Epidermal melanocyte (primary cell): ENCODE data around the gene DUSP5.

Experiments used
- DNase-seq: peaks from one replicate; pipeline ENCODE4 v3.0.0; 2011; ENCODE audit warnings: low spot score; ENCODE audit not compliant: insufficient read length

Gene DUSP5

DNA sequence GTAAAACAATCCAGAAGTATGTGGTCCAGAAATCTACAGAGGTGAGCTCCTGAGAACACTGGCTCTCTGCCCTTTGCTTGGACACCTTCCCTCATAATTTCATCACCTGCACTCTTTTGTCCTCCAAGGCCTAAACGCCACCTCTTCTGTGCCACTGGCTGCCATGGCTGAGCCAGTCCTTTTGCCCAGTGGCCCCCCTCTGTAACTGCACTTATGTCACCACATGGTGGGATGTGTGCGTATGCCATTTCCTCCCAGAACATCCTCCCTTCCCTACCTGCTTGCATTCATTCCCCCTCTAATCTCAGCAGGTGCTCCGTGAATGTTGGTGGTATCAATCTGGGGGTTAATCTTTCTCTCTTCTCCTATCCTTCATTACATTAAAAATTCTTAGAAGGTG, 17.3 kb upstream of the DUSP5 start:
- DNase-seq, result no peak

DNA sequence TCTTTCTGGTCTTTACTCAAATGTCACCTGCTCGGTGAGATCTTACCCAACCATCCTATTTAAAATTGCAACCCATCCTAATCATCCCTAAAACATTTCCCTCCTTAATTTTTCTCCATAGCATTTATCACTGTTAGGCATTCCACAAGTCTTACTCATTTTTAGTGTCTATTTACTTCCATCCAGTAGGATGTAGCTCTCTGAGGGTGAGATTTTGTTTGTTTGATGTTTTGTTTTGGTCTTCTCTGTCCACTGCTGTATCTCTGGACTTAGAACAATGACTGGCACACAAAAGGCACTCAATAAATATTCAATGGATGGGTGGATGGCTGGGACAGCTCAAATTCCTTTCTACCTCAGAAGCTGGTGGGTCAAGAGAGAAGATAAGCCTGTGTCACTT, 15.8 kb upstream of the DUSP5 start:
- no peak for DNase-seq

DNA sequence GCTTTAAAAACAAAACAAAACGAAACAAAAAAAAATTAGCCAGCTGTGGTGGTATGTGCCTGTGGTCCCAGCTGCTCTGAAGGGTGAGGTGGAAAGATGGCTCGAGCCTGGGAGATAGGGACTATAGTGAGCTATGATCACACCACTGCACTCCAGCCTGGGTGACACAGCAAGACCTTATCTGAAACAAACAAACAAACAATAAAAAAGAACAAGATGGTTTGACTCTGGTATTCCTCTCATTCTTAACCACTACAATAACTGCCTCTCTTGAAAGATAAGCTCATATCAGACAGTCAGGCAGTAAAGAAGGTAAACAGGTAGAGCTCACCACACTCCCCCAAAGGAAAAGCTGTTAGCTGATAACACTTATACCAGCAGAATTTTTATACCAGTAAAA, 14.1 kb upstream of the DUSP5 start:
- no peak for DNase-seq

DNA sequence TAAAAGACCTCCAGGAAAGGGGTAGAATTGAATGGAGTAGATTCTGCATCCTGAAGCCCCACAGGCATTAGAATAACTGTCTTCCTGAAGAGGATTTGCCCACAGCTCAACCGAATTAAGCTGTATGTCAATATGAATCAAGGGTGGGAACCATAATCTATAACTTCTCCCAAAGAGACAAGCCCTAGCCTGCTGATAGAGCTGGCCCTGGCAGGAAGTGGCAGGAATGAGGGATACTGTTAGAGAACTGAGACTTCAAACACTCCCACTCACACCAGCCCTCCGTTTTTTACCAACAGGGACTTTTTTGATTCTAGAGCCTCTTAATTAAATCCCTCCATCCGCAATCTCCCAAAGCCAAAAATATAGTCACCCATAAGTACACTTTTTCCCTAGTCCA, 12.2 kb upstream of the DUSP5 start:
- no peak for DNase-seq

DNA sequence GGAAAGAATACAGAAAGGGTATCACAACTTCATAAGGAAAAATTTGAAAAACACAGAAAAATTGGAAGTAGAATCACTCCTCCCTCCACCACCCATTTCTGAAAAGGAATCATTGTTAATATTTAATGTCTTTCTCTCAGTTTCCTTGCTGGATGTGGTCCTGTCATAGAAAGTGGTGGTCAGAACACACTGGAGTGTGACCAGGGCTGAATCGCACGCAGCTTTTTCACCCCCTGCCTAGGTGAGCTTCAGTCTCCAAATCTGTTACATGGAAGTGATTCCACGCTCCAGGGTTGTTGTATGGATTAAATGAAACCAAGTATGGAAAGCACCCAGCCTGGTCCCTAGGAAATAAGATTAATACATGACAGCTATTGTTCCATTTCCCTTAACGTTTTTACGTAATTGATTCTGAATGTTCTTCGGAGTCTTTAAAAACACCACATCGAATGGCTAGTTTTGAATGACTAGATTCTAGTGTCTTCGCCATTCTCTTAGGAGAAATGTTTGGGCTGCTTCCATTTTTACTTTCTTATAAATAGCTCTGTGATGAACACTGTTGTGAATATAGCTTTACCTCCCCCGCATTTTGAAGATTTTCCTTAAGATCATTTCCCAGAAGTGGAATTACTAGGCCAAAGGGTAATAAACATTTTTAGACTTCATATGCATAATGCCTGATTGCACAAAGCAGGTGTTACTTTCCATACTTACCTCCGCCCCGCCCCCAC, 10.9 kb upstream of the DUSP5 start:
- DNase-seq, result no peak

DNA sequence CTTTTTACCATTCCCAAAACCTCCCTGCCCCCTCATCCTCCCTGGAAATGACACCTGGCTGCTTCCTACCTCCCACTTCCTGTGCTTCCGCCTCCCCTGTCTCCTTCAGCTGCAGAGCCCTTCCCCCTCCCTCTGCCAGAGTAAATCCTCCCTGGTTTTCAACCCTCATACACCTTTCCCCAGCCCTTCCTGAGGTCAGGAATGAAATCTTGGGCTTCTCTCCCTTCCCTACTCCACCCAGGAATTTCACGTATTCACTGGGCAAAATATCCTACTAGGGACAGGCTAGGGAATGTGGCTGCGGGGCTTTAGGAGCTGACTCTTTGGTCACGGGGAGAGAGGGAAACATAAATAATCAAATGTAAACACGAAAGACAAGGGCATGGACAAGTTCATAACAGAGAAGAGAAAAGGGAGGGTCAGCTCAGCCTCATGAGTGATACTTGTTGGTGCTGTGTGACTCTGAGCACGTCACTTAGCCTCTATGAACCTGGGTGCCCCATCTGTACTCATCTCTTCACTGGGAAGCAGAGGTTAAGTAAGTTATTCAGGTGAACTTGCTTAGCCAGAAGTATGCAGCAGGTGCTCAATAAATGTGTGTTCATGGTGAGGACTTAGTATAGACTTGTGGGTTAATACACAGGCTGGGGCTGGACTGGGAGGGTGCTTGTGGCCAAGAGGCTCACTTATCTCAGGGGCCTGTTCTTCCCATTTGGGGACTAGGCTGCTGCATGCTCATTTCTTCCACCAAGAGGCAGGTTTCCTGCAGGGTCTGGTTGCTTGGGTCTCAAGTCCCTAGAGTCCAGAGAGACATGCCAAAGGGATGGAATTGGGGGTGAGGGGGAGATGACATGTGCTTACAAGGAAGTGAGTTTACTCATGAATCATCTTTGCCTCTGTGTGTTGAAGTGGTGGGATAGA, 10.0 kb upstream of the DUSP5 start:
- no peak for DNase-seq

DNA sequence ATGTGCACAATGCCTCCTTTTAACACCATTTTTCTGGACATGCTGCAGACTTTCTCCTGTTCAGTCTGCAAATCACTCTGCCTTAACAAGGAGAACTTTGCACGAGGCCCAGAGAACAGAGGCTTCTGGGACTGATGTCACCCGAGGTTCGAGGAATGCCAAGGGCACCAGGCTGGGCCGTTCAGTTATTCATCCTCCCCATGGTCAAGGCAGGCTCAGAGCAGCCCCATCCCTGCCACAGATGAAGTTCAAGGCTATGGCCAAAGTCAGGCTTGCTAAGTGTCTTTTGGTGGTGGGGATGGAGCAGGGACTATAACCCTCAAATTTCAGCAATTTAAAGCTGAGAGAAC, 9.4 kb upstream of the DUSP5 start:
- no peak for DNase-seq

DNA sequence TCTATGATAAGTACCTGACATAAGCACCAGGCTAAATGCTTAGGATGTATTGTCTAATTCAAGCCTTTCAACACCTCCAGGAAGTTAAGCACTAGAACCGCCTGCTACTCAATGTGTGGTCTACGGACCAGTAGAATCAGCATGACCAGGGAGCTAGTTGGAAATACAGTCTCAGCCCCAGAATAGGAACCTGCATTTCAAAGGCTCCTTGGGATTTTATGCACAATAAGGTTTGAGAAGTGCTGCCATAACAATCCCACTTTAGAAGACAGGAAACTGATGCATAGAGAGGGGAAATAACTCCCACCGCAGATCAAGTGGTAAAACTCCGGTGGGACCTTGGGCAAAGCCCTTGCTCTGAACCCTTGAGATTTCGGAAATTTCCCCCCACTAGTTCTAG, 8.8 kb upstream of the DUSP5 start:
- DNase-seq, result no peak

DNA sequence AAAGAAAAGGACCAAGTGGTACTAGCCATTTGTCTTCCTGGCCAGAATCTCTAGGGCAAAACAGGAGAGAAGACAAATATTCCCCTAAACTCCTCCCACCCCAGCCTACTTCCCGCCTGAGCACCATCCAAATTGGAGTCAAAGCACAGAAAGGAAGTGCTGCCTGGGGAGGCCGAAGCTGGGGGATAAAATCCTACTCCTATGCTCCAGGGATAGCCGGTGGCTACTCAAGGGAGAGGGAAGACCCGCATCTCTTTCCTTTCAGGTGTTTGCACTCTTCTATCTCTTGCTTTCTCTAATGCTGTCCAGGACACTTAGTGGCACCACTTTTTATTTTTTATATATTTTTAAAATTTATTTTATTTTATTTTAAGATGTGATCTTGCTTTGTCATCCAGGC, 7.1 kb upstream of the DUSP5 start:
- DNase-seq, result no peak

DNA sequence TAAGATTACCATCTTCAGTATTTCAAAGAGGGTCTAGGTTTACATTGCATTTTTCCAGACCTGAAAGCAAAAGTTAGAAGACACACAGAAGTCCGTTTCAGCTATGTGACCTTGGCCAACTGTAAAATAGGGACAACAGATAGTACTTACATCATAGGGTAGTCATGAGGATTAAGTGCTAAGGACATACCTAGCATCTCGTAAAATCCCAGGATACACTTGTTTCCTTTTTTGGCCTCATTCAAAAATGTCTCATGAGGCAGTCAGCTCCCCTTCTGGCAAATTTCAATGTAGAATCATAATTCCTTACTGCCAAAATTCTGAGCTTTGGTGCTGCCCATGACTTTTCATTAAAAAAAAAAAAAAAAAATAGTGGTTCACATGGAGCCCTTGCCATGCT, 6.4 kb upstream of the DUSP5 start:
- DNase-seq, result no peak

DNA sequence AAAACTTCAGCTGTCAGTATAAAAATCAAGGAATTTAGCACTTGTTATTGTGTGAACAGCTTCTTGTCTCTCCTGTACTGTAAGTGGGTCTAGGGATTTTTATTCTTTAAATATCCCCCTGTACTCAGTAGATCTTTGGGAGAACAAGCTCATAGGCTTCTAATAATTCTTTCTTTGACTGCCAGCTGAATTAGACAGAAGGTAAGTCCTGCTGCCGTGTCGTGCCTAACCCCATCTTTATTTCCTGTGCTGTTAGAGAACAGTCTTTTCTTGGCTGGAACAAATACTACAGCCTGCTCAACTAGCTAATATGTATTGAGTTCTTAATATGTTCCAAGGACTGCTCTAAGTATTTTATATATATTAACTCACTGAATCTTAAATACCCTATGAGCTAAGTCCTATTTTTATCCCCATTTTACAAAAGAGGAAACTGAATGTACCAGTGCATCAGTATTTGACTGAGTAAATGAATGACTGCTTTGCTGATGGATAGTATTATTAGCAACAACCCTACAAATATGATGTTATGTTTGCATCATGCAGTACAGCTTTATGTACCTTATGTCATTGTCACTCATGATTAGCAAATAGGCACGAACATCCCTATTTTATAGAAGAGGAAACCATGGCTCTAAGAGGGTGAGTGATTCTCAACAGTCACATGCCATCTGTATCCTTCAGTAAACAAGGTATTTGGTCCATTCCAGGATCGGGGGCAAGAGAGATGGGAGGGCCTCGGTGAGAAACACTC, 5.5 kb upstream of the DUSP5 start:
- no peak for DNase-seq

DNA sequence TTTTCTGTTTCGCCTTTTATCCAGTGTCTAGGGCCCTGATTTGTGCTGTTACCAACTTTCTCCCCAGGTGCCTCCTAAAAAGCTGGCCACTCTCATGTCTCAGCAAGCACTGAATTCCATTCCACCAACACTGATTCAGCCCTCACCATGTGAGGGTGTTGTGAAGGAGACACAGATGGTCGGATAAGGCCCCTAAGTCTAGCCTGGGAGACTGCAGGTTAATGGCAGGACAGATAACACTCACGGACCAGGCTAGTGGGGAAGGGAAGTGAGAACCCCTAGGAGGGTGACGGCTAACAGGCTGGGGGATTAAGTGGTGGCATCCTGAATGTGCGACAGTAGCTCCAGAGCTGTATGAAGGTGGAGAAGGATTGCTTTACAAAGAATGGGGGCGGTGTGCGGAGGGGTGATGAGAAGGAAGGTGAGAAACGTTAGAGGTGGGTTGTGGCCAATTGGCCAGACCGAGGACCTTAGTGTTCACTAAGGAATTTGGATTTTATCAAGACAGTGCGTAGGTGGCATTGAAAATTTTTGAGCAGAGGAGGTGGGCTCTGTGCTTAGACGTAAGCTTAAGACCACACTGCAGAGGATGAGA, 3.8 kb upstream of the DUSP5 start:
- no peak for DNase-seq

DNA sequence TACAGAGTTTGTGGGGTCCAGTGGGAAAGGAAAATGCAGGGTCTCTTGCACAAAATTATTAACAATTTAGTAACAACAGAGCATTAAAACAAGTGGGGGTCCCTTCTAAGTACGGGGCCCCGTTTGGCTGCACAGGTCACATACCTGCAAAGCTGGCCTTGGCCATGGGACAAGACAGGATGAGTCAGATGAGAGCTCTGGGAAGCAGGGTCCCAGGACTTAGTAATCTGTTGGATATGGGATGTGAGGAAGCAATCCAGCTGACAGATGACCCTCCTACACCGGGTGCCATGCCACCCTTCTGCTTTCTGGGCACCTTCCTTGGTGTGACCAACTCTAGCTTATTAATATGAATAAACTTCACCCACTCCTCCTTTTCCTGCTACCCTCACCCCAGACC, 3.2 kb upstream of the DUSP5 start:
- no peak for DNase-seq

DNA sequence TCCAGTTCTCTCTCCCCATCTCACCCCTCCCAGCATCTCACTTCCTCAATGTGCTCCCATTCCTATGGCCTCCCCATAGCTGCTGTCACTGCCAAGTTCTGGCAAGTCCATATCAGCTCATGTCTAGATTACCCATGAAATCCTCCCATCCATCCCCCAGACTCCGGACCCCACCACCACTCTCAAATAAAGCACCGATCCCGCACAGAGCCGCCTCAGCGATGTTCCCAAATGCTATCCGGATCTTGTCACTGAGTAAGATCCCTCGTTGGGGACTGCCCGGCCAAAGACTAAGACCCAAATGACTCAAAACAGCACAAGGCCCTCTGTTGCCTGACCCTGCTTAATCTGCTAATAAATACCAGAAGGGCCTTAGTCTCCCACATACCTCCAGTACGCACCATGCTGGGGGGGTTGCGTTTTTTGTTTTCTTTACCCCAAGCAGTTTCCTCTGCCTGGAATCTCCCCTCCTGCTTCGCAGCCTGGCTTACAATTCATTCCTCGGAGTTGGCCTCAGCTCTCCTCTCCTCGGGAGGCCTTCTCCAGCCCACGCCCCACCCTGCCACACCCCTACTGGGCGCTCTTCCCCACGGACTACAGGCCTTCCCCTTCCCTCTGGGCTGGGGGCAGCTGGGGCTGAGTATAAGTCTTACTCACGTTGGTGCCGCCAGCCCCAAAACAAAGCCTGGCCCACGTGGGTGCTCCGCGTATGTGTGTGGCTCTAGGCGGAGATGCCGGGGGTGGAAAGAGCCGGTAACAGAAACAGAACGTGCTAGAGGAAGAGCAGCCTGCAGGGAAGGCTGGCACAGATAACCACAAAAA, 1.8 kb upstream of the DUSP5 start:
- peak; percentile 28 for DNase-seq

DNA sequence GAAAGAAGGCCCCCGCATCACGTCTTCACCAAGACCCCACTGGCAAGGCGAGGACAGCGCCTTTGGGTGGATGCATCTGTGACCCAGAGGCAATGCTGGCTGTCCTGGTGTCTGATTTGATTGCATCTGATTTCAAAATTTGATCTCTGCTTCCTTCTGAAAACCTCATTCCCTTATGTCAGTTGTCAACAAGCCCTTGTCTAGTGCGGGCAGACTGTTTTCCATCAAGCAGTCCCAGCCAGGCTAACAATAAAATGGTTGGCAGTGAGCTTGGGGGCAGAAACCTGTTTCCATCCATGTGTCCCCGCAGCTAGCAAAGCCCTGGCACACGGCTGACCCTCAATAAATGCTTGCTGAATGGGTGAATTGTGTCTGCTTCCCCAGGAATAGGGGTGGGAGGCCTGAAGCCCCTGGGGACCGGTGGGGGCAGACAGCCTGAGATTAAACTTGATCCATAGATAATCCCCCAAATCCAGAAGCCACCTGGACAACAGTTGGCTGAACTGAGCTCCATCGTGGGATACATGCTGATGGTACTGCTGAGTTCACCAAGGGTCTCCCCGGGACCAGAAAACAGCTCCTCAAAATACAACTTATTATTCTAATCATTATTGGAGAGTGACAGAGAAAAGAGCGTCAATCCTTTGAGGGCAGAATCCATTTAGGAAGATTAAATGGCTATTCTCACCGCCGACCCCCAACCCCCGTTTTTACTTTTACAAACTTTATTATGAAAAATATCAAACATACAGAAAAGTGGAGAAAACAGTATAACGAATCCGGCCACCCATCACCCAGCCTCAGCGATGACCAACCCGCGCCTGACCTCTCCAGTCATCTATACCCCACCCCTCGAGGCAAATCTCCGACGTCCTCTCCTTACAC, 912 bp upstream of the DUSP5 start:
- no peak for DNase-seq

DNA sequence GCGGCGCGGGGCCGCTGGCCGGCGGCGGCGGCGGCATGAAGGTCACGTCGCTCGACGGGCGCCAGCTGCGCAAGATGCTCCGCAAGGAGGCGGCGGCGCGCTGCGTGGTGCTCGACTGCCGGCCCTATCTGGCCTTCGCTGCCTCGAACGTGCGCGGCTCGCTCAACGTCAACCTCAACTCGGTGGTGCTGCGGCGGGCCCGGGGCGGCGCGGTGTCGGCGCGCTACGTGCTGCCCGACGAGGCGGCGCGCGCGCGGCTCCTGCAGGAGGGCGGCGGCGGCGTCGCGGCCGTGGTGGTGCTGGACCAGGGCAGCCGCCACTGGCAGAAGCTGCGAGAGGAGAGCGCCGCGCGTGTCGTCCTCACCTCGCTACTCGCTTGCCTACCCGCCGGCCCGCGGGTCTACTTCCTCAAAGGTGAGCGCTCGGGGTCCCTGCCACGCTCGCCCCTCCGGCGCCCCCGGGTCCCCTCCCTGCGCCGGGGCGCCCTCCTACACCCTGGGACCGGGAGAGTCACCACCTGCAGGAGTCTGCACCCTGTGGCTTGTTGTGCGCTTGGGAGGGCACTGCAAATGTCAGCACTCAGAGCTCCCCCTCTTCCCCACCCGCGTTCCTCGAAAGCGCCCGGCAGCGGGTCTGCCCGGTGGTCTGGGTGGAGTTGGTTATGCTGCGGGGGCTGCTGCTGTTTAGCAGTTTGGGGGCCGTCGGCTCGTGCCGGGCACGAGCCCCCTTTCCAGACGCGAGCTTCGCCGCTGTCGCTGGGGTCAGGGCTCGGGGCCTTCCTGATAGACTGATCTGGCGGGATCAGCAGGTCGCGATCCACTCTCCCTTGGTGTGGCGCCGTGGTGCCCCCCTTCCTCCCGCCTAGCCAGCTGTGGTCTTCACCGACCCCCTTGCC, 627 bp downstream of the DUSP5 start:
- DNase-seq, result no peak

DNA sequence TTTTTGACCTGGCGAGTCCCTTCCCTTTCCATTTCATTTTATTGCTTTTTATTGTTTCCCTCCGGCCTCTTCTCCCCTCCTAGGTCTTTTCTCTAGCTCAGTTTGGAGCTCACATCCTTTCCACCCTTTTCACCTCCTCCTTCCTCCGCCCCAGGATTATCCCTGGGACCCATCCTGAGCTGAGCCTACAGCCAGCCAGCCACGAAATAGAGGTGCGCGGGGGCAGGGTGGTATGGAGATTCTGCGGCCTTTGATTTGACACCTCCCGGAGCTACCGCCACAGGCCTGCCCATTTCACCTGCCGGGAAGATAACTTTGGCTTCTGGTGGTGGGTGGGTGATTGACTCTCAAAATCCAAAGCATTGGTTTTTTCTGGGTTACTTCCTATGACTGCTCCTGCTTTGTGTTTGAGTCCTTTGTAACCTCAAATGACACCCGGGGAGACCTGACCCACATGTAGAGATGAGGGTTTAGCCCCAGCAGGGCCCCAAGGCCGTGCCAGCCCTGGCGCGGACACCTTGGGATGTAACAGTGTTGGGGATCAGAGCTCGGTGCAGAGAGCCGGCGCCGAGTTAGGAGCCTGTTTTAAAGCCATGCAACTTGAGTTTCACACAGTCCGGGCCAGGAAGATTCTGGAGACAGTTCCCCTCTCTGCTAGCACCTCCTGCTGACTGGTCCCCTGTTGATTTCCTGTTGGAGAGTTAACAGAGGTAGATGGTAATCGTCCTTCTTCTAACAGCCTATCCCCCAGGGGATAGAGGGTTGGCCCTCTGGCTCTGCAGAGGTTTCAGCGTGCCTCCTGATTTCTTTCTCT, 1.5 kb downstream of the DUSP5 start:
- DNase-seq, result no peak
